ENCODE results near the gene ANAPC13.
A peak's percentile ranks its signal among the peaks of the same experiment; 100 is the strongest.

ANAPC13 gene

GRCh38 chr3:134446800-134447199 lies 39.0 kb downstream of the ANAPC13 start:
- H3K27ac ChIP-seq, result peak overlapping the region in 1 of 2 donors; percentile 41
- DNase-seq (ENCODE audit: low spot score), result no peak
- no peak for TF ChIP-seq CTCF (IDR thresholded peaks at IDR 0.05)
- H3K4me3 ChIP-seq, result no peak overlapping the region

GRCh38 chr3:134445636-134446035 lies 40.1 kb downstream of the ANAPC13 start:
- Histone ChIP-seq H3K27ac (peak overlapping the region in 1 of 2 donors; percentile 41), H3K4me3 (no peak overlapping the region)
- no peak for TF ChIP-seq CTCF (IDR thresholded peaks at IDR 0.05)
- no peak for DNase-seq (ENCODE audit: low spot score)

GRCh38 chr3:134445095-134445494 lies 40.7 kb downstream of the ANAPC13 start:
- TF ChIP-seq CTCF (IDR thresholded peaks at IDR 0.05), result no peak
- Histone ChIP-seq H3K27ac (no peak overlapping the region), H3K4me3 (no peak overlapping the region)
- no peak for DNase-seq (ENCODE audit: low spot score)

- Histone ChIP-seq H3K27ac (no peak overlapping the region), H3K4me3 (no peak overlapping the region)
- no peak for TF ChIP-seq CTCF (IDR thresholded peaks at IDR 0.05)
- no peak for DNase-seq (ENCODE audit: low spot score)
Observed at GRCh38 chr3:134441821-134442220, 44.0 kb downstream of the ANAPC13 start.

- no peak for DNase-seq (ENCODE audit: low spot score)
- Histone ChIP-seq H3K27ac (no peak overlapping the region), H3K4me3 (no peak overlapping the region)
- TF ChIP-seq CTCF (IDR thresholded peaks at IDR 0.05), result no peak
Observed at GRCh38 chr3:134441321-134441720, 44.5 kb downstream of the ANAPC13 start.

GRCh38 chr3:134437211-134437752 lies 48.5 kb downstream of the ANAPC13 start:
- DNase-seq (ENCODE audit: low spot score), result no peak
- TF ChIP-seq CTCF (IDR thresholded peaks at IDR 0.05), result no peak
- Histone ChIP-seq H3K4me3 (no peak overlapping the region), H3K27ac (no peak overlapping the region)

- H3K4me3 ChIP-seq, result no peak overlapping the region
- no peak for DNase-seq (ENCODE audit: low spot score)
- no peak for TF ChIP-seq CTCF (IDR thresholded peaks at IDR 0.05)
- no peak overlapping the region for H3K27ac ChIP-seq
Observed at GRCh38 chr3:134432236-134432635, 53.5 kb downstream of the ANAPC13 start.
